SK-N-SH treated with all-trans-retinoic acid at 6 μM for 48 hours (cell line): ENCODE data around the gene CDC16.

ENCODE experiments used
- ATAC-seq: fragments of 200-7000 bp; cut with Tn5 transposase; 3 replicates; pipeline ENCODE4 v1.9.1; 2020; ENCODE audit warnings: mild to moderate bottlenecking, moderate library complexity
- ARNTL ChIP-seq: fragments of 450-650 bp; formaldehyde crosslinking; IDR thresholded peaks from 2 replicates; pipeline ENCODE4 v1.5.0; 2020; ENCODE audit warnings: low read depth, mild to moderate bottlenecking, moderate library complexity, borderline replicate concordance
- CSDC2 ChIP-seq: fragments of 250-450 bp; sonication (Bioruptor Pico); IDR thresholded peaks from 2 replicates; pipeline ENCODE4 v1.5.0; 2020; ENCODE audit warnings: mild to moderate bottlenecking, moderate library complexity
- ESRRG ChIP-seq: fragments of 250-450 bp; sonication (Bioruptor Pico); IDR thresholded peaks from 2 replicates; pipeline ENCODE4 v1.6.1; 2021; ENCODE audit warnings: mild to moderate bottlenecking
- GLIS3 ChIP-seq: fragments of 250-450 bp; sonication (Bioruptor Pico); IDR thresholded peaks from 2 replicates; pipeline ENCODE4 v1.5.0; 2020; ENCODE audit warnings: mild to moderate bottlenecking, moderate library complexity
- ISL1 ChIP-seq: fragments of 250-450 bp; sonication (Bioruptor Pico); IDR thresholded peaks from 2 replicates; pipeline ENCODE4 v2.1.2; 2022; ENCODE audit warnings: mild to moderate bottlenecking, moderate library complexity
- OSR1 ChIP-seq: fragments of 250-450 bp; sonication (Bioruptor Pico); IDR thresholded peaks from 2 replicates; pipeline ENCODE4 v1.8.0; 2022; ENCODE audit warnings: moderate library complexity, mild to moderate bottlenecking, inconsistent platforms
- PPARA ChIP-seq: fragments of 250-450 bp; sonication (Bioruptor Pico); IDR thresholded peaks from 2 replicates; pipeline ENCODE4 v1.5.0; 2020; ENCODE audit warnings: mild to moderate bottlenecking, borderline replicate concordance
- SNAI2 ChIP-seq: fragments of 250-450 bp; sonication (Bioruptor Pico); IDR thresholded peaks from 2 replicates; pipeline ENCODE4 v1.5.0; 2020; ENCODE audit warnings: mild to moderate bottlenecking, moderate library complexity
- TCF4 ChIP-seq: fragments of 250-450 bp; sonication (Bioruptor Pico); IDR thresholded peaks from 2 replicates; pipeline ENCODE4 v1.8.0; 2021; ENCODE audit warnings: mild to moderate bottlenecking, moderate library complexity, borderline replicate concordance
- TOX ChIP-seq: fragments of 250-450 bp; sonication (Bioruptor Pico); IDR thresholded peaks from 2 replicates; pipeline ENCODE4 v1.8.0; 2021; ENCODE audit warnings: mild to moderate bottlenecking, moderate library complexity, borderline replicate concordance
- ZC3H10 ChIP-seq: fragments of 250-450 bp; sonication (Bioruptor Pico); IDR thresholded peaks from 2 replicates; pipeline ENCODE4 v1.5.1; 2021; ENCODE audit warnings: mild to moderate bottlenecking, moderate library complexity
- ZFP3 ChIP-seq: fragments of 250-450 bp; sonication (Bioruptor Pico); IDR thresholded peaks from 2 replicates; pipeline ENCODE4 v1.5.0; 2020; ENCODE audit warnings: mild to moderate bottlenecking, moderate library complexity
- ZFP30 ChIP-seq: fragments of 450-650 bp; formaldehyde crosslinking; IDR thresholded peaks from 2 replicates; pipeline ENCODE4 v1.5.0; 2022; ENCODE audit warnings: mild to moderate bottlenecking, moderate library complexity
- ZNF565 ChIP-seq: fragments of 450-650 bp; formaldehyde crosslinking; conservative IDR thresholded peaks from 2 replicates; pipeline ENCODE4 v1.5.0; 2020; ENCODE audit warnings: low read depth, mild to moderate bottlenecking, moderate library complexity
- ZNF70 ChIP-seq: fragments of 450-650 bp; formaldehyde crosslinking; IDR thresholded peaks from 2 replicates; pipeline ENCODE4 v1.5.0; 2020; ENCODE audit warnings: mild to moderate bottlenecking, moderate library complexity
- ZNF8 ChIP-seq: fragments of 450-650 bp; formaldehyde crosslinking; IDR thresholded peaks from 2 replicates; pipeline ENCODE4 v1.5.0; 2020; ENCODE audit warnings: mild to moderate bottlenecking, moderate library complexity
- TF ChIP-seq, protein P1 (sequence below): fragments of 250-450 bp; sonication (Bioruptor Pico); IDR thresholded peaks from 2 replicates; pipeline ENCODE4 v1.5.0; 2020; ENCODE audit warnings: mild to moderate bottlenecking, moderate library complexity
- TF ChIP-seq, protein P2 (sequence below): fragments of 250-450 bp; sonication (Bioruptor Pico); IDR thresholded peaks from 2 replicates; pipeline ENCODE4 v1.8.0; 2021; ENCODE audit warnings: low read depth, mild to moderate bottlenecking, moderate library complexity, borderline replicate concordance
- TF ChIP-seq, protein P3 (sequence below): fragments of 250-450 bp; sonication (Bioruptor Pico); IDR thresholded peaks from 2 replicates; pipeline ENCODE4 v1.5.1; 2020; ENCODE audit warnings: low read depth, mild to moderate bottlenecking, moderate library complexity
- TF ChIP-seq, protein P4 (sequence below): fragments of 250-450 bp; sonication (Bioruptor Pico); IDR thresholded peaks from 2 replicates; pipeline ENCODE4 v1.8.0; 2020; ENCODE audit warnings: mild to moderate bottlenecking, moderate library complexity, borderline replicate concordance

Gene CDC16

DNA sequence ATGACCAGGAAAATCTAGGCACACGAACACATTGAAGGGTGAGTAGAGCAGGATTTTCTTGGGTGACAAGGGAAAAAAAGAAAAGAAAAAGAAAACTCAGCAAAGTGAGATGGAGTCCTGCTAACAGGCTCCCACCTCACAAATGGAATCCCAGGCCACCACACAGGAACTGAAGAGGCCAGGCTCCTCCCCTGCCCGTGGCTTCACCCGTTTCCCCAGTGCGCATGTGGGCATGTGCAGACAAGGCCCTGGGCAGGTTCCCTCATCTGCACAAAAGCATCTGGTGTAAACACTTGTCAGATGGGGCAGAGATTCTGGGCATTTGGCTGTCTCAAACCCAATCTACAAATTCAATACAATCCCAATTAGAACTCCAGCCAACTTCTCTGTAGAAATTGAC, 31.2 kb upstream of the CDC16 start (continued):
- TF ChIP-seq, protein P1, sequence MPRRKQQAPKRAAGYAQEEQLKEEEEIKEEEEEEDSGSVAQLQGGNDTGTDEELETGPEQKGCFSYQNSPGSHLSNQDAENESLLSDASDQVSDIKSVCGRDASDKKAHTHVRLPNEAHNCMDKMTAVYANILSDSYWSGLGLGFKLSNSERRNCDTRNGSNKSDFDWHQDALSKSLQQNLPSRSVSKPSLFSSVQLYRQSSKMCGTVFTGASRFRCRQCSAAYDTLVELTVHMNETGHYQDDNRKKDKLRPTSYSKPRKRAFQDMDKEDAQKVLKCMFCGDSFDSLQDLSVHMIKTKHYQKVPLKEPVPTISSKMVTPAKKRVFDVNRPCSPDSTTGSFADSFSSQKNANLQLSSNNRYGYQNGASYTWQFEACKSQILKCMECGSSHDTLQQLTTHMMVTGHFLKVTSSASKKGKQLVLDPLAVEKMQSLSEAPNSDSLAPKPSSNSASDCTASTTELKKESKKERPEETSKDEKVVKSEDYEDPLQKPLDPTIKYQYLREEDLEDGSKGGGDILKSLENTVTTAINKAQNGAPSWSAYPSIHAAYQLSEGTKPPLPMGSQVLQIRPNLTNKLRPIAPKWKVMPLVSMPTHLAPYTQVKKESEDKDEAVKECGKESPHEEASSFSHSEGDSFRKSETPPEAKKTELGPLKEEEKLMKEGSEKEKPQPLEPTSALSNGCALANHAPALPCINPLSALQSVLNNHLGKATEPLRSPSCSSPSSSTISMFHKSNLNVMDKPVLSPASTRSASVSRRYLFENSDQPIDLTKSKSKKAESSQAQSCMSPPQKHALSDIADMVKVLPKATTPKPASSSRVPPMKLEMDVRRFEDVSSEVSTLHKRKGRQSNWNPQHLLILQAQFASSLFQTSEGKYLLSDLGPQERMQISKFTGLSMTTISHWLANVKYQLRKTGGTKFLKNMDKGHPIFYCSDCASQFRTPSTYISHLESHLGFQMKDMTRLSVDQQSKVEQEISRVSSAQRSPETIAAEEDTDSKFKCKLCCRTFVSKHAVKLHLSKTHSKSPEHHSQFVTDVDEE: no peak
- TF ChIP-seq ZFP3 (CRISPR knock-in tag) (no peak), GLIS3 (CRISPR knock-in tag) (no peak), ZC3H10 (no peak), SNAI2 (CRISPR knock-in tag) (no peak)
- TF ChIP-seq, protein P2, sequence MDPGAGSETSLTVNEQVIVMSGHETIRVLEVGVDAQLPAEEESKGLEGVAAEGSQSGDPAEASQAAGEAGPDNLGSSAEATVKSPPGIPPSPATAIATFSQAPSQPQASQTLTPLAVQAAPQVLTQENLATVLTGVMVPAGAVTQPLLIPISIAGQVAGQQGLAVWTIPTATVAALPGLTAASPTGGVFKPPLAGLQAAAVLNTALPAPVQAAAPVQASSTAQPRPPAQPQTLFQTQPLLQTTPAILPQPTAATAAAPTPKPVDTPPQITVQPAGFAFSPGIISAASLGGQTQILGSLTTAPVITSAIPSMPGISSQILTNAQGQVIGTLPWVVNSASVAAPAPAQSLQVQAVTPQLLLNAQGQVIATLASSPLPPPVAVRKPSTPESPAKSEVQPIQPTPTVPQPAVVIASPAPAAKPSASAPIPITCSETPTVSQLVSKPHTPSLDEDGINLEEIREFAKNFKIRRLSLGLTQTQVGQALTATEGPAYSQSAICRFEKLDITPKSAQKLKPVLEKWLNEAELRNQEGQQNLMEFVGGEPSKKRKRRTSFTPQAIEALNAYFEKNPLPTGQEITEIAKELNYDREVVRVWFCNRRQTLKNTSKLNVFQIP (CRISPR knock-in tag): no peak

DNA sequence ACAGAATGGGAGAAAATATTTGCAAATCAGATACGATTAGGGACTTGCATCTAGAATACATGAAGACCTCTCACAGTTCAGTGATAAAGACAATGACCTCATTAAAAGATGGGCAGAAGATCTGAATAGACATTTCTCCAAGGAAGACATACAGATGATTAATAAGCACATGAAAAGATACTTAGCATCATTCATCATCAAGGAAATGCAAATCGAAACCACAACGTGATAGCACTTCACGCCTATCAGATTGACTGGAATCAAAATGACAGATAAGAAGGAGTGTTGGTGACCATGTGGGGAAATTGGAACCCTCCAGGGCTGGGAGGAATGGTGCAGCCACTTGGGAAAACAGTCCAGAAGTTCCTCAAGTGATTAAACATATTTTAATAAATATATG, 29.8 kb upstream of the CDC16 start:
- no peak for ATAC-seq
- no peak for TF ChIP-seq ZNF565
- TF ChIP-seq, protein P3, sequence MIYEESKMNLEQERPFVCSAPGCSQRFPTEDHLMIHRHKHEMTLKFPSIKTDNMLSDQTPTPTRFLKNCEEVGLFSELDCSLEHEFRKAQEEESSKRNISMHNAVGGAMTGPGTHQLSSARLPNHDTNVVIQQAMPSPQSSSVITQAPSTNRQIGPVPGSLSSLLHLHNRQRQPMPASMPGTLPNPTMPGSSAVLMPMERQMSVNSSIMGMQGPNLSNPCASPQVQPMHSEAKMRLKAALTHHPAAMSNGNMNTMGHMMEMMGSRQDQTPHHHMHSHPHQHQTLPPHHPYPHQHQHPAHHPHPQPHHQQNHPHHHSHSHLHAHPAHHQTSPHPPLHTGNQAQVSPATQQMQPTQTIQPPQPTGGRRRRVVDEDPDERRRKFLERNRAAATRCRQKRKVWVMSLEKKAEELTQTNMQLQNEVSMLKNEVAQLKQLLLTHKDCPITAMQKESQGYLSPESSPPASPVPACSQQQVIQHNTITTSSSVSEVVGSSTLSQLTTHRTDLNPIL (CRISPR knock-in tag): no peak
- TF ChIP-seq ZFP30 (CRISPR knock-in tag): no peak
- no peak for TF ChIP-seq GLIS3 (CRISPR knock-in tag)

DNA sequence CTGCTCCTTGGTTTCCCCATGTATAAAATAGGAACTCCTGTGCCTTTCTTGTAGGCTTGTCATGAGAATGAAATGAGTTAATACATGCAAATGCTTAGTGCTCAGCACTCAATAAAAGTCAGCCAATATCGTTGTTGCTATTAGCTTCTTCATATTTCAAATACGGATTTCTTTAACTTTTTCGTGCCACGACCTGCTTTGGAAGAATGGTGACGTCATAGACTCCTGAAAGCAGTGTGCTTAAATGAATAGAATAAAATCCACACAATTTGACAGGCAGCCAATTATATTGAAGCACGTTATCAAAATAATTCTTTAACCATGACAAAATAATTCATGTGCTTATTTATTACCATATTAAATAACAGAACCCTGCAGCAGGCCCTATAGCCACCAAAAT, 26.6 kb upstream of the CDC16 start:
- TF ChIP-seq, protein P2 (CRISPR knock-in tag): no peak
- TF ChIP-seq ZNF8 (no peak), OSR1 (CRISPR knock-in tag) (no peak), ZNF70 (CRISPR knock-in tag) (no peak), CSDC2 (no peak), ZFP3 (CRISPR knock-in tag) (no peak), TCF4 (no peak)
- no peak for ATAC-seq

DNA sequence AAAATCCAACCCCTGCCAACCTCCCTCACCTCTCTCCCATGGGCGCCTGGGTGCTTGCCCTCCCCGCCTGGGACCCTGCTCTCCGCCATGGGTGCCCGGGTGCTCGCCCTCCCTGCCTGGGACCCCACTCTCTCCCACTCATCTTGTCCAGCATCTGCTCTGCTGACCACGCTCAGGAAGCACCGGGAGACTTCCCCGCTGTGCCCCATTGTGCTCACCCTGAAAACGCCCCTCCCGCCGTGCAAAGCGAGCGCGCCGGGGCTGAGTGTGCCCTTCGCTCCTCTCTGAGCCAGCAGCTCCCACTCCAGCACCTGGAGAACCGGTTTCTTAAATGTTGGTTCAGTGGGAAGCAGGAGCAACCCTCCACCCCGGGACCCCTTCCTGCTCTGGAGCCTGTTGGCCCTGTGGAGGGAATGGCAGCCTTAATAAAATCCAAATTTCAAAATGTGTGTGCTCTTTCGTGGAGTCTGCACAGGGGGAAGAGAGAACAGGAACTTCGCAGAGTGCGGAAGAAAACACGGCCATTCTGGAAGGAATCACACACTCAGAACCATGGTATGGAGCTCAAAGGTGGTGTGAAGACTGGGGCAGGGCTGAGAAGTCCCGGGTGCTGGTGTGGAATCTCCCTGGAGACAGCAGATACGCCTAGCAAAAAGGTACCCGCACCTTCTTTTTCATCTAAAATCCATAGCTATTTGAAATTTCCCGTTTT, 23.1 kb upstream of the CDC16 start:
- TF ChIP-seq TOX (no peak), OSR1 (CRISPR knock-in tag) (no peak)
- TF ChIP-seq, protein P4, sequence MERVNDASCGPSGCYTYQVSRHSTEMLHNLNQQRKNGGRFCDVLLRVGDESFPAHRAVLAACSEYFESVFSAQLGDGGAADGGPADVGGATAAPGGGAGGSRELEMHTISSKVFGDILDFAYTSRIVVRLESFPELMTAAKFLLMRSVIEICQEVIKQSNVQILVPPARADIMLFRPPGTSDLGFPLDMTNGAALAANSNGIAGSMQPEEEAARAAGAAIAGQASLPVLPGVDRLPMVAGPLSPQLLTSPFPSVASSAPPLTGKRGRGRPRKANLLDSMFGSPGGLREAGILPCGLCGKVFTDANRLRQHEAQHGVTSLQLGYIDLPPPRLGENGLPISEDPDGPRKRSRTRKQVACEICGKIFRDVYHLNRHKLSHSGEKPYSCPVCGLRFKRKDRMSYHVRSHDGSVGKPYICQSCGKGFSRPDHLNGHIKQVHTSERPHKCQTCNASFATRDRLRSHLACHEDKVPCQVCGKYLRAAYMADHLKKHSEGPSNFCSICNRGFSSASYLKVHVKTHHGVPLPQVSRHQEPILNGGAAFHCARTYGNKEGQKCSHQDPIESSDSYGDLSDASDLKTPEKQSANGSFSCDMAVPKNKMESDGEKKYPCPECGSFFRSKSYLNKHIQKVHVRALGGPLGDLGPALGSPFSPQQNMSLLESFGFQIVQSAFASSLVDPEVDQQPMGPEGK (CRISPR knock-in tag): no peak
- ATAC-seq: peak; percentile 53

DNA sequence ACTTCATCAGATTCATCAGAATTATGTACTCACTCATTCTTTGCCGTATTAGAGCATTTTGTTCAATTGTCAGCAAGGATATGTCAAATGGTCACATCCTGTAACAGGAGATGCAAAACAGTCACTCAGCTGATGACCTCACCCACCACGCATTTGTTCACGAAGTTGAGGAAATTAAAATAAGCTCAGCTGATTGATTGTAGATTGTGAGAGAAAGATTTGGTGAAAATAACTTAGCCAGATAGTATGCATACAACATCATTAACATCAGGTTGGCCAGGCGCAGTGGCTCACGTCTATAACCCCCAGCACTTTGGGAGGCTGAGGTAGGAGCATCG, 22.6 kb upstream of the CDC16 start:
- ATAC-seq: peak; percentile 75
- TF ChIP-seq ZC3H10 (no peak), ARNTL (CRISPR knock-in tag) (no peak), GLIS3 (CRISPR knock-in tag) (no peak), ESRRG (CRISPR knock-in tag) (no peak), ZNF565 (no peak), ISL1 (no peak), SNAI2 (CRISPR knock-in tag) (no peak), PPARA (CRISPR knock-in tag) (no peak)
- TF ChIP-seq, protein P3 (CRISPR knock-in tag): no peak
- TF ChIP-seq, protein P2 (CRISPR knock-in tag): no peak
